Esophagus squamous epithelium (tissue), 5 donors: ENCODE results near the gene PLA1A. TPM values are rescaled to one million over a fixed set of nuclear protein-coding genes. Genes with fewer than 3 reads are reported as not detected.

ENCODE experiments used
- DNase-seq: peaks from one replicate; lab custom pipeline; 2025; lab: John Stamatoyannopoulos, UW
- H3K27ac ChIP-seq, 4 donors: fragments of 200-600 bp; sonication (generic); one replicate each; pipeline ENCODE4 v1.5.1; 2016 to 2019; ENCODE audit warnings: mild to moderate bottlenecking in 1 of 4
- H3K27me3 ChIP-seq, 4 donors: fragments of 200-600 bp; sonication (generic); 1 replicate in 3 of 4; 2 replicates in 1 of 4; pipeline versions ENCODE4 v1.5.1 to v1.6.0; 2017 to 2021; ENCODE audit warnings: antibody characterized with exemption in 1 of 4
- H3K36me3 ChIP-seq, 3 donors: fragments of 200-600 bp; sonication (generic); one replicate each; pipeline ENCODE4 v1.5.1; 2016 to 2019
- H3K4me1 ChIP-seq, 3 donors: fragments of 200-600 bp; sonication (generic); one replicate each; pipeline ENCODE4 v1.5.1; 2017 to 2019
- H3K4me3 ChIP-seq, 4 donors: fragments of 200-600 bp; sonication (generic); 1 replicate in 3 of 4; 2 replicates in 1 of 4; pipeline ENCODE4 v1.5.1; 2016 to 2019; ENCODE audit warnings: mild to moderate bottlenecking in 2 of 4, moderate library complexity in 1 of 4
- H3K9me3 ChIP-seq, 3 donors: fragments of 200-600 bp; sonication (generic); one replicate each; pipeline ENCODE4 v1.5.1; 2016 to 2019
- POLR2A ChIP-seq, 4 donors: fragments of 450-650 bp; IDR thresholded peaks; one replicate each; pipeline ENCODE4 v1.6.1; 2017; ENCODE audit warnings: antibody characterized with exemption in 4 of 4, mild to moderate bottlenecking in 4 of 4, moderate library complexity in 3 of 4
- WGBS, 2 donors: methylation state at CpG; one replicate each; pipeline ENCODE4 v1.1.5; 2018; 5-methylcytosine and 5-hydroxymethylcytosine counted together
- intact Hi-C: fragments of 100-400 bp; cut with DNase I; formaldehyde crosslinking; loops from one replicate; pipeline ENCODE4 v1.15.0; 2022
- total RNA-seq, 4 donors: library from RNA; depleted of rRNA; stranded (reverse); fragments of >200 nt; gene quantifications; one replicate each; pipeline ENCODE4 v1.1.0, GENCODE V29; 2016
- TF ChIP-seq, protein P1 (sequence below), 6 experiments: fragments of 450-650 bp in 4 of 6; fragments of 200-600 bp in 2 of 6; sonication (generic) in 2 of 6; IDR thresholded peaks; one replicate each; pipeline ENCODE4 v1.5.1; 2016 to 2019; ENCODE audit warnings: antibody characterized with exemption in 6 of 6, mild to moderate bottlenecking in 4 of 6, moderate library complexity in 4 of 6
- donor health status: DM: yes; HTN: yes; CAD: no.

Gene PLA1A
- total RNA-seq, 4 donors from 2014 or later: 0.41 to 1.5 (median 0.79) TPM; not detected in 1

DNA sequence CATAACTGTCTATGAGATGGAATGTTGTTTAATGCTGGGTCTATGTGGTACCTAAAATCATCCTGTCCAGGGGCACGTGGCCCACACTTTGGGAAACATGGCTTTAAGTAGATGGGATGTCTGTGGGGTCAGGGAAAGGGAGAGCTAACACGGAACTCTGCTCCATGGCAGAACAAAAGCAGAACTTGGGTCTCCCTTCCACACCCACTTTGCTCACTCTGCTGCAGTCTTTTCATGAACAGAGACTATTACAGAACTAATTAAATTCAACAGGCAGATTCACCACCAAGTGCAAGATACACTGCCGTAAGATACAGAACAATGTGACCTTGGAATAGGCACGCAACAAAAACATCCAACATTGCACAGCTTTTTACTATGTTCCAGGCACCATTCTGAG is 34.5 kb downstream of the PLA1A start:
- no peaks in the 10 kb centered on the region for H3K27me3 ChIP-seq
- H3K36me3 ChIP-seq: no peaks in the 10 kb centered on the region
- peaks cover 0 to 47% (median 33%) of the 10 kb centered on the region in 3 donors for H3K4me1 ChIP-seq
- WGBS, 2 donors: 75 to 99% methylated on average over 4 of the region's 4 CpGs
- no peaks in the 10 kb centered on the region for H3K9me3 ChIP-seq
- intact Hi-C loops: no loop called here
- no peak overlapping the region for H3K4me3 ChIP-seq
- DNase-seq: no peak
- no peak overlapping the region for H3K27ac ChIP-seq
- TF ChIP-seq, protein P1, sequence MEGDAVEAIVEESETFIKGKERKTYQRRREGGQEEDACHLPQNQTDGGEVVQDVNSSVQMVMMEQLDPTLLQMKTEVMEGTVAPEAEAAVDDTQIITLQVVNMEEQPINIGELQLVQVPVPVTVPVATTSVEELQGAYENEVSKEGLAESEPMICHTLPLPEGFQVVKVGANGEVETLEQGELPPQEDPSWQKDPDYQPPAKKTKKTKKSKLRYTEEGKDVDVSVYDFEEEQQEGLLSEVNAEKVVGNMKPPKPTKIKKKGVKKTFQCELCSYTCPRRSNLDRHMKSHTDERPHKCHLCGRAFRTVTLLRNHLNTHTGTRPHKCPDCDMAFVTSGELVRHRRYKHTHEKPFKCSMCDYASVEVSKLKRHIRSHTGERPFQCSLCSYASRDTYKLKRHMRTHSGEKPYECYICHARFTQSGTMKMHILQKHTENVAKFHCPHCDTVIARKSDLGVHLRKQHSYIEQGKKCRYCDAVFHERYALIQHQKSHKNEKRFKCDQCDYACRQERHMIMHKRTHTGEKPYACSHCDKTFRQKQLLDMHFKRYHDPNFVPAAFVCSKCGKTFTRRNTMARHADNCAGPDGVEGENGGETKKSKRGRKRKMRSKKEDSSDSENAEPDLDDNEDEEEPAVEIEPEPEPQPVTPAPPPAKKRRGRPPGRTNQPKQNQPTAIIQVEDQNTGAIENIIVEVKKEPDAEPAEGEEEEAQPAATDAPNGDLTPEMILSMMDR (IDR thresholded peaks at IDR 0.05): no peak
- no peak for TF ChIP-seq POLR2A (IDR thresholded peaks at IDR 0.05)

DNA sequence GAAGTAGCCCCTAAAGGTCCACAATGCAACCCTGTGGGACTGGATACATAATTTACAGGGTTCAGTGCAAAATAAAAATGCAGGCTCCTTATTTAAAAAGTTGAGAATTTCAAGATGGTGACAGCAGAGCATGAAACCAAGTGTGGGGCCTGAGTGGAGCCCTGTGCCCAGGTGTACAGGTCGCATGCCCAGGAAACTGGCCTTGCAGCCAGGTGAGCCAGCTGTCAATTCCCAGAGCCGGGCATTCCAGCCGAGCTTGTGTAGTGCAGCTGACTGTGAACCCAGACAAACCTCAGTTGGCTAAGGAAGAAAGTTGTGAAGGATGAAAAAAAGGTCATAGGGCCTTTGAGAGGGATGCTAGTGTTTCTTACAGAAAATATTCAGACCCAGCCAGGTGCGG is 35.1 kb downstream of the PLA1A start:
- H3K27me3 ChIP-seq: no peaks in the 10 kb centered on the region
- no peaks in the 10 kb centered on the region for H3K36me3 ChIP-seq
- no peak overlapping the region for H3K27ac ChIP-seq
- H3K4me1 ChIP-seq: peaks cover 3 to 47% (median 38%) of the 10 kb centered on the region in 3 donors
- H3K4me3 ChIP-seq: no peak overlapping the region
- no peaks in the 10 kb centered on the region for H3K9me3 ChIP-seq
- TF ChIP-seq, protein P1 (IDR thresholded peaks at IDR 0.05): no peak
- no peak for TF ChIP-seq POLR2A (IDR thresholded peaks at IDR 0.05)
- intact Hi-C loops: no loop called here
- WGBS, 2 donors: 87 to 88% methylated on average over 4 of the region's 4 CpGs
- DNase-seq: no peak

DNA sequence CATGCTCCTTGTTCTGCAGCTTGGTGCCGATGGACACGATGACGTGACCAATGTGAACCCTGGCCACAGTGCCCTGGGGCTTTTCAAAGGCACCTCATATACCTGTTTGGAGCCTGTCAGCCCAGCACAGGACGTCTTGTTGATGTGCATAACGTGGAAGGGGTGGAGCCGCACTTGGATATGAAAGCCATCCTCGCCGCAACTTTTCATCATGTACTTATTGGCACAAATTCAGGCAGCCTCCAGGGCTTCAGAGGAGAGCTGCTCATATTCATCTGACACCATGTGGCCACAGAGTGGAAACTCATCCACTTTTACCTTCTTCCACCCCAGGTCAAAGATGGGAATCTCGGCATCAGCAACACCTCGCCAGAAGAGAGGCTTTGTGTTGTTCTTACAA is 38.0 kb downstream of the PLA1A start:
- Histone ChIP-seq H3K27ac (peak overlapping the region in 3 of 4 donors; percentile 51 to 91 (median 67)), H3K36me3 (no peaks in the 10 kb centered on the region), H3K9me3 (no peaks in the 10 kb centered on the region), H3K4me1 (peaks cover 7 to 42% (median 41%) of the 10 kb centered on the region in 3 donors), H3K27me3 (no peaks in the 10 kb centered on the region), H3K4me3 (no peak overlapping the region)
- no peak for DNase-seq
- intact Hi-C loops: no loop called here
- WGBS, 2 donors: 81 to 91% methylated on average over 7 to 9 of the region's 10 CpGs
- TF ChIP-seq POLR2A (IDR thresholded peaks at IDR 0.05): no peak
- TF ChIP-seq, protein P1 (IDR thresholded peaks at IDR 0.05): no peak

DNA sequence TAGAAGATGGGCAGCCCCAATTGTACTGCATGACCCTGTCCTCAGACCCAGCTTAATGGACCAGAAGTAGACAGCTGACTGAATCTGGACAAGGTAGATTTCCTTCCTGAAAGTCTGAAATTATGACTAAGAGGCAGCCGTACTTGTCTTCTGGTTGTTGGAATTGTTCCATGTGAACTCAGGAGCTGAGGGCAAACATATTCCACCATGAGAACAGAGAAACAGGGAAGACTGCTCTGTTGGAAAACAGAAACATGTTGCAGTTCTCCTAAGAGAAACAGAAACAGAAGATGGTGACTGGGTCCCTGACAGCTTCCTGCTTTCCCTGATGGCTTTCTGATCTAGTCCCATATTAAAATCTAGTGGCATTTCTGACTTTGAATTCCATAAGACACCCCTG is 38.6 kb downstream of the PLA1A start:
- H3K4me3 ChIP-seq: no peak overlapping the region
- H3K4me1 ChIP-seq: peaks cover 7 to 39% (median 38%) of the 10 kb centered on the region in 3 donors
- intact Hi-C loops: no loop called here
- H3K27ac ChIP-seq: peak overlapping the region in 3 of 4 donors; percentile 51 to 91 (median 67)
- TF ChIP-seq, protein P1 (IDR thresholded peaks at IDR 0.05): no peak
- no peak for TF ChIP-seq POLR2A (IDR thresholded peaks at IDR 0.05)
- H3K27me3 ChIP-seq: no peaks in the 10 kb centered on the region
- no peaks in the 10 kb centered on the region for H3K36me3 ChIP-seq
- DNase-seq: no peak
- 21 to 33% methylated on average over 1 of the region's 1 CpG for WGBS, 2 donors
- no peaks in the 10 kb centered on the region for H3K9me3 ChIP-seq

DNA sequence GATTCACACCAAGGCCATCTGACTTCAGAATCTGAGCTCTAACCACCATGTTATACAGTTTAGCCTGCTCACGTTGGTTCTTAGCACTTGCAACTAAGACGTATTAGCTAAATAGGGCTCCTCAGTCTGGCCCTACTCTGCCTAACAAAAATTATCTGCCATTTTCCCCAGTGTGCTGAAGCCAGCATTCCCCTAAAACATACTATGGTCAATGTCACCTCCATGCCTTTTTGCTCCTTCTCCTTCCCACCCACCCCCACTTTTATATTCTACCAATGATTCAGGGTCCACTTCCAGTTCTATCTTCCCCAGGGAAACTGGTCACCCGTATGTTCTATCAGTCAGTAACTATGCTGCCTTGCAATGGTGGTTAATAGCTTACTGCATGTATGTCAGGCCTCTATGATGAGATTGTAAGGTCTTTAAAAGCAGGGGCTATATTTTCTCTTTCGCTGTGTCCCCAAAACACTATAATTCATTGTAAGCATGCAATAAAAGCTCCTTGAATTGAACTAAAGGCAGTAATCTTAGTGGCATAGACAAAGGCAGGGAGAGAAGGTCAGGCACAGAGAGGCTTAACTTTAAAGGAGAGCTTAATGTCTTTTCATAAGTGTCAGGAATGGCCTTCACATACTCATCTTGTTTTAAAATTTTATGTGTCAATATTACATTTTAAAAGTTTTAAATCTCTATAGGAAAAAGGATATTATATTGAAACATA is 39.4 kb downstream of the PLA1A start:
- WGBS, 2 donors: 86 to 94% methylated on average over 4 of the region's 4 CpGs
- Histone ChIP-seq H3K36me3 (no peaks in the 10 kb centered on the region), H3K27ac (peak overlapping the region in 3 of 4 donors; percentile 67 to 91 (median 73)), H3K4me1 (peaks cover 7 to 38% (median 33%) of the 10 kb centered on the region in 3 donors), H3K9me3 (no peaks in the 10 kb centered on the region), H3K4me3 (no peak overlapping the region), H3K27me3 (no peaks in the 10 kb centered on the region)
- TF ChIP-seq, protein P1 (IDR thresholded peaks at IDR 0.05): no peak
- TF ChIP-seq POLR2A (IDR thresholded peaks at IDR 0.05): no peak
- no peak for DNase-seq
- intact Hi-C loops: no loop called here
